Left ventricle myocardium inferior (tissue), 1 donor: ENCODE data around the gene BANK1. TPM values are rescaled to one million over a fixed set of nuclear protein-coding genes. Genes with fewer than 3 reads are reported as not detected.

Experiments
- DNase-seq: peaks from one replicate; pipeline ENCODE4 v3.0.0-alpha.2; 2020
- H3K27ac ChIP-seq: fragments of 200-600 bp; replicated peaks from 2 replicates; pipeline ENCODE4 v1.8.0; 2021
- H3K27me3 ChIP-seq: fragments of 200-600 bp; 2 replicates; pipeline ENCODE4 v1.8.0; 2021; ENCODE audit warnings: low read depth
- H3K36me3 ChIP-seq: fragments of 200-600 bp; 2 replicates; pipeline ENCODE4 v1.8.0; 2021
- H3K4me1 ChIP-seq: fragments of 200-600 bp; 2 replicates; pipeline ENCODE4 v1.8.0; 2021
- H3K4me3 ChIP-seq: fragments of 200-600 bp; 2 replicates; pipeline ENCODE4 v1.8.0; 2021; ENCODE audit warnings: mild to moderate bottlenecking, moderate library complexity
- H3K9me3 ChIP-seq: fragments of 200-600 bp; replicated peaks from 2 replicates; pipeline ENCODE4 v1.8.0; 2021
- intact Hi-C: fragments of 100-400 bp; cut with micrococcal nuclease; formaldehyde crosslinking; loops from one replicate; pipeline ENCODE4 v1.11.0; 2022
- total RNA-seq: library from RNA; stranded (reverse); fragmentation: NEBNext Ultra II Directional; extraction: Animal tissue kit (Norgen Biotek cat#: 25700); gene quantifications from one replicate; pipeline ENCODE4 v1.2.1, GENCODE V29; 2021
- TF ChIP-seq, protein P1 (sequence below): fragments of 200-600 bp; IDR thresholded peaks from 2 replicates; pipeline ENCODE4 v1.8.0; 2021; ENCODE audit warnings: antibody characterized with exemption, mild to moderate bottlenecking, borderline replicate concordance
- donor health status: DM: no; HTN: yes; CAD: no; lungs with severe emphysema.

BANK1 gene
- total RNA-seq, 1 donor from 2014 or later: 0.08 TPM

DNA sequence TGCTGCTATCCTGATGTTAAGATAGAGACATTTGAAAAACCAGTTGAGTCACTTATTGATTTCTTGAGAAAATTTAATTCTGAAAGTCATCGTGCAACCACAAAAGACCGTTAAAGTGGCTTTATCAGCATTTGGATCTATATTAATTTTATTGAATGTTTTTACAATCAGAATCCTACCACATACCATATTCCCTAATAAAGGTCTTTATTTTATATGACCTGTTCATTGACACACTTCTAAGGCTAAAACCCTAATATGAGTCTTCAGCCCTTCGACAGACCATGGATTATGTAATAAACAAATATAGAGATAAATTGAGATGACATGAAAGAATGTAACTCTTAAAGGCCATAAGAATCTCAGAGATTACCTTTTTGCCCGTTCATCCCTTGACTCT, 68.1 kb downstream of the BANK1 start:
- no peaks in the 10 kb centered on the region for H3K9me3 ChIP-seq
- intact Hi-C loops: no loop called here
- no peaks in the 10 kb centered on the region for H3K27me3 ChIP-seq
- H3K4me1 ChIP-seq: no peaks in the 10 kb centered on the region
- no peak for DNase-seq
- no peak overlapping the region for H3K27ac ChIP-seq
- TF ChIP-seq, protein P1, sequence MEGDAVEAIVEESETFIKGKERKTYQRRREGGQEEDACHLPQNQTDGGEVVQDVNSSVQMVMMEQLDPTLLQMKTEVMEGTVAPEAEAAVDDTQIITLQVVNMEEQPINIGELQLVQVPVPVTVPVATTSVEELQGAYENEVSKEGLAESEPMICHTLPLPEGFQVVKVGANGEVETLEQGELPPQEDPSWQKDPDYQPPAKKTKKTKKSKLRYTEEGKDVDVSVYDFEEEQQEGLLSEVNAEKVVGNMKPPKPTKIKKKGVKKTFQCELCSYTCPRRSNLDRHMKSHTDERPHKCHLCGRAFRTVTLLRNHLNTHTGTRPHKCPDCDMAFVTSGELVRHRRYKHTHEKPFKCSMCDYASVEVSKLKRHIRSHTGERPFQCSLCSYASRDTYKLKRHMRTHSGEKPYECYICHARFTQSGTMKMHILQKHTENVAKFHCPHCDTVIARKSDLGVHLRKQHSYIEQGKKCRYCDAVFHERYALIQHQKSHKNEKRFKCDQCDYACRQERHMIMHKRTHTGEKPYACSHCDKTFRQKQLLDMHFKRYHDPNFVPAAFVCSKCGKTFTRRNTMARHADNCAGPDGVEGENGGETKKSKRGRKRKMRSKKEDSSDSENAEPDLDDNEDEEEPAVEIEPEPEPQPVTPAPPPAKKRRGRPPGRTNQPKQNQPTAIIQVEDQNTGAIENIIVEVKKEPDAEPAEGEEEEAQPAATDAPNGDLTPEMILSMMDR: no peak
- no peaks in the 10 kb centered on the region for H3K36me3 ChIP-seq
- H3K4me3 ChIP-seq: no peak overlapping the region

DNA sequence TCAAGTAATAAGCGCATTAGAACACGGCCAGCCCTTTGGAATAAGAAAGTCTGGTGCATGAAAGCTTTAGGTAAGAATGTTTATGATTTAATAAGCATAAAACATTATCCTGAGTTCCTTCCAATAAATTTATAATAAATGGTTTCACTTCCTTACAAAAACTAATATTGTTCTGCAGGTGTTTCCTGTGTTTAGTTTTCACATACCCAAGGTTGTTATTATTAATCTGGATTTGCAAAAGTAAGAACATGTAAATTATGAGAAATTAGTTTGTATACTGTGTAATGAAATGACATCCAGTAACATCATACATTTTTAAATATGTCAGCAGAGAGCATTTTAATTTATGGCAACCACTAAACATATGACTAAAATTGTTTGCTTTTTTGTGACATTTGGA, 72.1 kb downstream of the BANK1 start:
- DNase-seq: no peak
- Histone ChIP-seq H3K9me3 (peaks cover 9% of the 10 kb centered on the region), H3K36me3 (no peaks in the 10 kb centered on the region), H3K4me1 (no peaks in the 10 kb centered on the region), H3K27ac (no peak overlapping the region), H3K27me3 (no peaks in the 10 kb centered on the region), H3K4me3 (no peak overlapping the region)
- TF ChIP-seq, protein P1: no peak
- intact Hi-C loops: no loop called here

DNA sequence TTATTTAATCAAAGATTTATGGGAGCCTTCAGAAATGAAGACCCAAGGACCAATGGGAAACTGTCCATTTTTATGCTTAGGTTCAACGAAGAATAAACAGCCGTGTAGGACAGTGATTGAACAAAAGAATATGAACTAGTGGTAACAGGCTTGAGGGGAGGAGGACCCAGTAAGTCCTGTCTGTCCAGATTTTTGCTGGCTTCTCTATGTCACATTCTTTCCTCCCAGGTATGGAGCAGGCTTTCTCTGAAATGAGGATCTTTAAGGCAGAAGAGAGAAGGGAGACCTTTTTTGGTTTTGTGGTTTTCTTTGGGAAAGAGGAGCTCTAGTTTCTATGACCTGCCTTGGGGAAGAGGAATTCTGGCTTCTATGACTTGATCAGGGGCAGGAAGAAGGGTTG, 74.1 kb downstream of the BANK1 start:
- intact Hi-C loops: no loop called here
- TF ChIP-seq, protein P1: no peak
- Histone ChIP-seq H3K27ac (no peak overlapping the region), H3K4me3 (no peak overlapping the region), H3K4me1 (no peaks in the 10 kb centered on the region), H3K27me3 (no peaks in the 10 kb centered on the region), H3K36me3 (no peaks in the 10 kb centered on the region), H3K9me3 (peaks cover 9% of the 10 kb centered on the region)
- no peak for DNase-seq

DNA sequence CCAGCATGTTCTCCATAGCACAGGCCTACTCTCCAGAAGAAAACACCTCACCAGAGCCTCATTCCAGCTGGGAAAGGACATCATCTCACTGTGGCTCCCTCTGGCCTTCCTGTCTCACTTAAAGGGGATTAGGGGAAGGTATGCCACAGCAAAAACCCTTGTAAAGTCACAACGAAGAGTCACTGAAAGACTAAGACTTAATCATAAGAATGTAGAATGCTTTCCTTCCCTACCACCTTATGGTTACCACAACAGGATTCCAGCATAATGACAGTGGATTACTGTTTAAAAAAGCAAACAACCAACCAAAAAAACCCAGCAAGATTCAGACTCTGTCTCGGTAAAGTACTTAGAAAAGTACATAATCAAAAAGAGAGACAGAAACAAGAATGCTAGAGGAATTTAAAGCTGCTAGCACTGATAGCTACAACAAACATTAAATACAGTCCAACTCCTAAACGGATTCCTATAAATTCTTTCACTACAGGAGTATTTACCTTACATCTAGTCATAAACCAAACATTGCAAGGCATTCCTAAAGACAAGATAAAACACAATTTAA, 75.1 kb downstream of the BANK1 start:
- Histone ChIP-seq H3K36me3 (no peaks in the 10 kb centered on the region), H3K9me3 (peaks cover 9% of the 10 kb centered on the region), H3K27ac (no peak overlapping the region), H3K4me1 (no peaks in the 10 kb centered on the region), H3K4me3 (no peak overlapping the region), H3K27me3 (no peaks in the 10 kb centered on the region)
- intact Hi-C loops: no loop called here
- TF ChIP-seq, protein P1: no peak
- no peak for DNase-seq

DNA sequence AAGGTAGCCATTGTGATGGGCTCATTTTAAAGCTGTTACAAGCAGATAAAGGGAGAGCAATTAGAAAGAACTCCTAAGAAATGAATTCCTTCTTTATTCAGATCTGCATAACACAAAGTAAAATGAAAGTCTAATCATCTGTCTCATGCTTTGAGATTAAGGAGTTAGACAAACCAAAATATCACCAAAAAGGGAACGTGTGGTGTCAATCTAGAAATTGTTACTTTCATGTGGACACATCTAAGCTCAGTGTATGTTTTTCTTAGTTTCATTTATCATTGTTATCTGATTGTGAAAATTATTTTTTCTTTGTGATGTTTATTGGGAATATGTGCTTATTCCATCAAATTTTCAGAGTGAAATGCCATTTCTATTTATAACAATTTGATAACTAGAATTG, 80.3 kb downstream of the BANK1 start:
- intact Hi-C loops: no loop called here
- no peaks in the 10 kb centered on the region for H3K27me3 ChIP-seq
- no peak overlapping the region for H3K27ac ChIP-seq
- DNase-seq: no peak
- TF ChIP-seq, protein P1: no peak
- no peak overlapping the region for H3K4me3 ChIP-seq
- peaks cover 5% of the 10 kb centered on the region for H3K9me3 ChIP-seq
- no peaks in the 10 kb centered on the region for H3K4me1 ChIP-seq
- no peaks in the 10 kb centered on the region for H3K36me3 ChIP-seq
